ENCODE results near the gene BEST1.

Gene BEST1

DNA sequence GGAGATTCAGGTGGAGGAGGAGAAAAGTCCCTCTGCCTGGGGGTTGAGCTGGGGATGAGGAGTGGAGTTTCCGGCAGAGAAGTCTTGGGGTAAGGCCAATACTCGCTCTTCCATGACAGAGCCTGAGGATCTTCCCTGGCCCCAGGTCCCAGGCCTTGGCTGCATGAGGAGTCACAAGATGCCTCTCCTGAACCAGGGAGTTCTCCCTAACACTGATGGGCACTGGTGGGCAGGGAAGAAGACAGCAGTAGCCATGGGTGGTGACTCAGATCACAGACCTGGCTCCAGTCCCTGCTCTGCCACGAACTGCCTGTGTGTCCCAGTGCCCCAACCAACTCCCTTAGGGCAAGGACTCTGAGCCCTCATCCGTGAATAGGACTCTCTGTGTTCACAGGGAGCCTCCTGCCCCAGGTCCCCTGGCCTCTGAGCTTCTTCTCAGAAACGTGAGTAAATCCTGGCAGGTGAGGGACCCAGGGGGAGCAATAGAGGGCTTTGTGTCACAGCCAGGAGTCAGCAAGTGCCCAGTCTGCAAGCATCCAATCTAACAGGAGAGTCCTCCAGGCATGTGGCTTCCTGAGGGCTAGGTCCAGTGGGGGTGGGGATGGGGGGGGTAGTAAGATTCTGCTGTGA, 62.8 kb downstream of the BEST1 start:
- H3K27ac ChIP-seq, result no peak overlapping the region
- H3K4me3 ChIP-seq, result no peak overlapping the region
- TF ChIP-seq FOXP2 (optimal IDR thresholded peaks at IDR 0.05; ENCODE audit: control extremely low read depth, extremely low read length, insufficient read depth) (no peak), POLR2AphosphoS5 (IDR thresholded peaks at IDR 0.05; ENCODE audit: borderline replicate concordance, low read depth, low read length) (no peak), EZH2 (IDR thresholded peaks at IDR 0.05) (no peak)
- no peaks in the 10 kb centered on the region for H3K9me3 ChIP-seq (ENCODE audit: low read depth, low read length)
- no peaks in the 10 kb centered on the region for H3K36me3 ChIP-seq (ENCODE audit: insufficient read depth, low read length)
- no peak for DNase-seq (ENCODE audit: low read depth, low spot score)
- no peak overlapping the region for H3K9ac ChIP-seq (ENCODE audit: insufficient read length)
